Endothelial cell of umbilical vein (primary cell): ENCODE data around the gene PRR20C. TPM values are rescaled to one million over a fixed set of nuclear protein-coding genes. Genes with fewer than 3 reads are reported as not detected.
"Not testable (repeated sequence)": the region's sequence is repeated elsewhere in the genome, so short reads cannot be mapped to it uniquely, and the experiment has no call there.

Experiments used
- BruUV-seq: library from RNA; stranded (reverse); fragments of 400-500 nt; replicated peaks from 2 replicates; lab custom pipeline; 2021; lab: Mats Ljungman, UMichigan
- CTCF ChIA-PET: fragments of 300-600, 350-600 bp; sonication (Branson Sonifier 250); formaldehyde crosslinking; loops from one replicate; lab custom pipeline; 2021; ENCODE audit warnings: antibody characterized with exemption, inconsistent platforms; lab: Charles Lee
- POLR2A ChIA-PET: fragments of 300-600, 350-600 bp; sonication (Branson Sonifier 250); formaldehyde crosslinking; loops from one replicate; lab custom pipeline; 2021; ENCODE audit warnings: antibody characterized with exemption, inconsistent platforms; lab: Charles Lee
- DNase-seq: peaks from one replicate; pipeline ENCODE4 v3.0.0-alpha.2; 2011; ENCODE audit warnings: low read depth, low spot score
- FAIRE-seq: peaks from 2 replicates; lab custom pipeline; 2011; peaks lifted over from hg19 to GRCh38; lab: Jason Lieb, UNC
- H2AFZ ChIP-seq: 2 replicates; pipeline ENCODE4 v1.6.0; 2012; ENCODE audit warnings: low read depth, low read length, control low read depth, inconsistent platforms
- H3K27ac ChIP-seq: 2 replicates; pipeline ENCODE4 v1.5.1; 2011; ENCODE audit warnings: low read depth, mild to moderate bottlenecking, control low read depth, low read length, moderate library complexity; ENCODE audit not compliant: insufficient read depth
- H3K27me3 ChIP-seq, 2 experiments: 2 replicates each; pipeline versions ENCODE4 v1.6.0 to v1.6.1; 2011; ENCODE audit warnings: low read length in 2 of 2, mixed read lengths in 1 of 2; ENCODE audit not compliant: control insufficient read depth in 2 of 2, insufficient read depth in 2 of 2
- H3K36me3 ChIP-seq, 2 experiments: 2 replicates in 1 of 2; 3 replicates in 1 of 2; pipeline ENCODE4 v1.5.1; 2011; ENCODE audit warnings: low read length in 2 of 2, mild to moderate bottlenecking in 1 of 2, moderate library complexity in 1 of 2; ENCODE audit not compliant: control insufficient read depth in 2 of 2, insufficient read depth in 2 of 2; ENCODE audit errors: extremely low read depth in 1 of 2
- H3K4me1 ChIP-seq: 3 replicates; pipeline ENCODE4 v1.5.1; 2011; ENCODE audit warnings: mild to moderate bottlenecking, low read length; ENCODE audit not compliant: control insufficient read depth, insufficient read depth; ENCODE audit errors: extremely low read depth
- H3K4me2 ChIP-seq: 2 replicates; pipeline ENCODE4 v1.6.1; 2011; ENCODE audit warnings: low read length, control low read depth, mixed read lengths; ENCODE audit not compliant: insufficient read depth
- H3K4me3 ChIP-seq, 3 experiments: fragments of 200-600 bp in 1 of 3; sonication (generic), shearing (Covaris generic) in 1 of 3; replicated peaks in 1 of 3; 2 replicates each; pipeline ENCODE4 v1.5.1; 2011 to 2016; ENCODE audit warnings: control low read depth in 3 of 3, low read length in 3 of 3, mild to moderate bottlenecking in 2 of 3, inconsistent platforms in 1 of 3, low read depth in 1 of 3, moderate library complexity in 1 of 3; ENCODE audit not compliant: insufficient read depth in 1 of 3
- H3K79me2 ChIP-seq: 2 replicates; pipeline ENCODE4 v1.6.0; 2012; ENCODE audit warnings: low read length, inconsistent platforms; ENCODE audit not compliant: control insufficient read depth, insufficient read depth
- H3K9ac ChIP-seq: replicated peaks from 2 replicates; pipeline ENCODE3; 2011; ENCODE audit warnings: low read length, control low read depth; ENCODE audit not compliant: insufficient read depth; ENCODE audit errors: extremely low read depth
- H3K9me1 ChIP-seq: replicated peaks from 3 replicates; pipeline ENCODE4 v1.6.0; 2011; ENCODE audit warnings: mild to moderate bottlenecking, low read length; ENCODE audit not compliant: control insufficient read depth, insufficient read depth; ENCODE audit errors: extremely low read depth
- H3K9me3 ChIP-seq: replicated peaks from 2 replicates; pipeline ENCODE4 v1.5.1; 2012; ENCODE audit warnings: low read length, inconsistent platforms; ENCODE audit not compliant: control insufficient read depth, insufficient read depth
- H4K20me1 ChIP-seq: replicated peaks from 2 replicates; pipeline ENCODE3; 2011; ENCODE audit warnings: mild to moderate bottlenecking, low read length; ENCODE audit not compliant: control insufficient read depth, insufficient read depth; ENCODE audit errors: extremely low read depth
- EZH2 ChIP-seq: IDR thresholded peaks from 2 replicates; pipeline ENCODE4 v1.6.1; 2012; ENCODE audit warnings: borderline replicate concordance, low read depth, mild to moderate bottlenecking, moderate library complexity, low read length, inconsistent platforms; ENCODE audit not compliant: severe bottlenecking
- FOS ChIP-seq: IDR thresholded peaks from 2 replicates; pipeline ENCODE4 v1.6.1; 2011; ENCODE audit warnings: mild to moderate bottlenecking, low read length, moderate library complexity, borderline replicate concordance; ENCODE audit not compliant: insufficient read depth
- GATA2 ChIP-seq: IDR thresholded peaks from 2 replicates; pipeline ENCODE4 v1.7.0; 2011; ENCODE audit warnings: low read depth, mild to moderate bottlenecking, moderate library complexity, mixed read lengths, low read length; ENCODE audit not compliant: insufficient read length, insufficient read depth
- JUN ChIP-seq: IDR thresholded peaks from 2 replicates; pipeline ENCODE4 v1.6.1; 2011; ENCODE audit warnings: borderline replicate concordance, low read depth; ENCODE audit not compliant: insufficient read length, insufficient read depth
- MAX ChIP-seq: IDR thresholded peaks from 2 replicates; pipeline ENCODE4 v1.6.1; 2011; ENCODE audit not compliant: insufficient read depth, insufficient read length
- MYC ChIP-seq: IDR thresholded peaks from one replicate; pipeline ENCODE4 v1.6.1; 2011; ENCODE audit warnings: mild to moderate bottlenecking, low read depth, low read length
- POLR2A ChIP-seq: IDR thresholded peaks from 2 replicates; pipeline ENCODE4 v1.6.1; 2012; ENCODE audit warnings: low read depth, mild to moderate bottlenecking, control low read depth, low read length
- POLR2AphosphoS5 ChIP-seq: IDR thresholded peaks from 2 replicates; pipeline ENCODE4 v1.6.1; 2012; ENCODE audit warnings: low read depth, mild to moderate bottlenecking, control low read depth, low read length, moderate library complexity; ENCODE audit not compliant: insufficient read depth
- dilution Hi-C: fragments of 300-500 bp; cut with MboI; formaldehyde crosslinking; loops from one replicate; pipeline ENCODE4 v1.15.0; 2019; ENCODE audit warnings: low sequenced_read_pairs; ENCODE audit not compliant: extremely low pct_ligation_motif_present
- intact Hi-C: fragments of 100-400 bp; cut with micrococcal nuclease; formaldehyde crosslinking; loops from one replicate; pipeline ENCODE4 v1.10.0; 2022
- polyA plus RNA-seq, 4 experiments: library from polyadenylated mRNA; depleted of rRNA in 3 of 4; stranded (reverse) in 3 of 4; unstranded in 1 of 4; fragments of >200 nt; gene quantifications; 2 replicates each; pipeline versions ENCODE4 v1.2.1 to v1.2.3, GENCODE V29; 2011 to 2012; ENCODE audit warnings: missing spikeins in 1 of 4
- total RNA-seq: library from RNA; stranded (reverse); gene quantifications from 2 replicates; pipeline ENCODE4 v1.2.3, GENCODE V29; 2021
- TF ChIP-seq, protein P1 (sequence below), 2 donors: IDR thresholded peaks; 1 replicate in 1 of 2; 2 replicates in 1 of 2; pipeline ENCODE4 v1.5.1; 2011; ENCODE audit warnings: low read length in 2 of 2, mild to moderate bottlenecking in 2 of 2, moderate library complexity in 2 of 2, control low read depth in 1 of 2, inconsistent platforms in 1 of 2, low read depth in 1 of 2; ENCODE audit not compliant: insufficient read depth in 1 of 2; ENCODE audit errors: extremely low read depth in 1 of 2

The PRR20C gene
- total and polyA plus RNA-seq, 2 donors (not counting 3 experiments of a cell fraction or from before 2014, with no cell fraction given): not detected

GRCh38 chr13:57166897-57167296, 13.0 kb downstream of the PRR20C start, which contains the start of gene PRR20E:
Gene PRR20E (plus strand): TSS chr13:57167197. CDS start chr13:57167584, 387 bp downstream.
- H3K4me1 ChIP-seq, H3K36me3 ChIP-seq, POLR2A ChIA-PET, H3K9me3 ChIP-seq, H3K4me2 ChIP-seq, intact Hi-C loops, H3K9me1 ChIP-seq, dilution Hi-C loops, CTCF ChIA-PET, DNase-seq, H3K4me3 ChIP-seq, H3K27me3 ChIP-seq, H3K27ac ChIP-seq, H2AFZ ChIP-seq, H4K20me1 ChIP-seq, H3K9ac ChIP-seq, BruUV-seq, FAIRE-seq, H3K79me2 ChIP-seq: not testable (repeated sequence)

- H4K20me1 ChIP-seq: no peaks in the 10 kb centered on the region
- intact Hi-C loops (no loop called here), dilution Hi-C loops (no loop called here)
- POLR2A ChIA-PET: no interaction called here
- CTCF ChIA-PET: no interaction called here
- no peak overlapping the region for H3K4me2 ChIP-seq
- no peak overlapping the region for H3K9ac ChIP-seq
- H2AFZ ChIP-seq: no peak overlapping the region
- H3K4me1 ChIP-seq: no peaks in the 10 kb centered on the region
- H3K9me3 ChIP-seq: no peaks in the 10 kb centered on the region
- no TSS peak for BruUV-seq
- FAIRE-seq: no peak
- no peak for DNase-seq
- no peaks in the 10 kb centered on the region for H3K36me3 ChIP-seq
- TF ChIP-seq JUN (no peak), MYC (no peak), MAX (no peak), POLR2AphosphoS5 (no peak), EZH2 (no peak), GATA2 (no peak), POLR2A (no peak), FOS (no peak)
- TF ChIP-seq, protein P1, sequence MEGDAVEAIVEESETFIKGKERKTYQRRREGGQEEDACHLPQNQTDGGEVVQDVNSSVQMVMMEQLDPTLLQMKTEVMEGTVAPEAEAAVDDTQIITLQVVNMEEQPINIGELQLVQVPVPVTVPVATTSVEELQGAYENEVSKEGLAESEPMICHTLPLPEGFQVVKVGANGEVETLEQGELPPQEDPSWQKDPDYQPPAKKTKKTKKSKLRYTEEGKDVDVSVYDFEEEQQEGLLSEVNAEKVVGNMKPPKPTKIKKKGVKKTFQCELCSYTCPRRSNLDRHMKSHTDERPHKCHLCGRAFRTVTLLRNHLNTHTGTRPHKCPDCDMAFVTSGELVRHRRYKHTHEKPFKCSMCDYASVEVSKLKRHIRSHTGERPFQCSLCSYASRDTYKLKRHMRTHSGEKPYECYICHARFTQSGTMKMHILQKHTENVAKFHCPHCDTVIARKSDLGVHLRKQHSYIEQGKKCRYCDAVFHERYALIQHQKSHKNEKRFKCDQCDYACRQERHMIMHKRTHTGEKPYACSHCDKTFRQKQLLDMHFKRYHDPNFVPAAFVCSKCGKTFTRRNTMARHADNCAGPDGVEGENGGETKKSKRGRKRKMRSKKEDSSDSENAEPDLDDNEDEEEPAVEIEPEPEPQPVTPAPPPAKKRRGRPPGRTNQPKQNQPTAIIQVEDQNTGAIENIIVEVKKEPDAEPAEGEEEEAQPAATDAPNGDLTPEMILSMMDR (IDR thresholded peaks at IDR 0.05; ENCODE audit: extremely low read depth in 1 of 2, insufficient read depth in 1 of 2, low read depth in 1 of 2, low read length in 2 of 2): no peak
- no peaks in the 10 kb centered on the region for H3K79me2 ChIP-seq
- H3K27ac ChIP-seq: no peak overlapping the region
- H3K9me1 ChIP-seq: no peaks in the 10 kb centered on the region
- H3K4me3 ChIP-seq: no peak overlapping the region
- no peaks in the 10 kb centered on the region for H3K27me3 ChIP-seq
Observed at GRCh38 chr13:57191667-57192066, 37.8 kb downstream of the PRR20C start.
